GM12801 (cell line): Measurements from ENCODE around the gene GTSE1.

ENCODE experiments used
- CTCF ChIP-seq: IDR thresholded peaks from one replicate; pipeline ENCODE4 v1.5.1; 2011; ENCODE audit warnings: control low read depth; ENCODE audit not compliant: insufficient read length; ENCODE audit errors: extremely low read depth

GTSE1 gene

GRCh38 chr22:46328797-46329196 lies 32.1 kb downstream of the GTSE1 start:
- no peak for TF ChIP-seq CTCF

- no peak for TF ChIP-seq CTCF
These were observed 32.9 kb downstream of the GTSE1 start for GRCh38 chr22:46329616-46330015.

GRCh38 chr22:46330426-46330825 lies 33.8 kb downstream of the GTSE1 start:
- no peak for TF ChIP-seq CTCF

GRCh38 chr22:46331496-46331895 lies 34.8 kb downstream of the GTSE1 start:
- TF ChIP-seq CTCF, result no peak

- no peak for TF ChIP-seq CTCF
These were observed 38.8 kb downstream of the GTSE1 start, which contains the start of gene TRMU for GRCh38 chr22:46335201-46336118. TSS of gene TRMU (plus strand) at chr22:46335714. CDS start at chr22:46335765, 51 bp downstream.

GRCh38 chr22:46336119-46337078 lies 39.7 kb downstream of the GTSE1 start:
- no peak for TF ChIP-seq CTCF

GRCh38 chr22:46337870-46338269 lies 41.2 kb downstream of the GTSE1 start:
- no peak for TF ChIP-seq CTCF
